ENCODE measurements around the gene NCAM1.

The NCAM1 gene

DNA sequence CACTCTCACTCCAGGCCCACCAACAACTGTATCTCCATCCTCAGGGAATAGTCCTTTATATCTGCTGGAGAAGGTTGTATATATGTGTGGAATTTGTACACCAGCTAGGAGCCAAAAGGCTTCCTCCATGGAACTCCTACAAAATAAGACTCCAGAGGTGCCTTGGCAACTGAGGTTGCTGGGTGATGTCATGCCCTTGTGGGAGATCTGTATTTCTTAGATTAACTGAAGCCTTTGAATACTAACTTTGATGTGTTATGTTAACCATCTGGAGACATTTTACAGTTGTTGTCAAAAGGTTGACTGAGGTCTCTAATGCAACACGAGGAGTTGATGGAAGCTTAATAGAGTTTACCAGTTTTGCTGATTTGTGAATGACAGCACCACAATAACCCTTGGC is 213.7 kb downstream of the NCAM1 start:
- DNase-seq = no peak

DNA sequence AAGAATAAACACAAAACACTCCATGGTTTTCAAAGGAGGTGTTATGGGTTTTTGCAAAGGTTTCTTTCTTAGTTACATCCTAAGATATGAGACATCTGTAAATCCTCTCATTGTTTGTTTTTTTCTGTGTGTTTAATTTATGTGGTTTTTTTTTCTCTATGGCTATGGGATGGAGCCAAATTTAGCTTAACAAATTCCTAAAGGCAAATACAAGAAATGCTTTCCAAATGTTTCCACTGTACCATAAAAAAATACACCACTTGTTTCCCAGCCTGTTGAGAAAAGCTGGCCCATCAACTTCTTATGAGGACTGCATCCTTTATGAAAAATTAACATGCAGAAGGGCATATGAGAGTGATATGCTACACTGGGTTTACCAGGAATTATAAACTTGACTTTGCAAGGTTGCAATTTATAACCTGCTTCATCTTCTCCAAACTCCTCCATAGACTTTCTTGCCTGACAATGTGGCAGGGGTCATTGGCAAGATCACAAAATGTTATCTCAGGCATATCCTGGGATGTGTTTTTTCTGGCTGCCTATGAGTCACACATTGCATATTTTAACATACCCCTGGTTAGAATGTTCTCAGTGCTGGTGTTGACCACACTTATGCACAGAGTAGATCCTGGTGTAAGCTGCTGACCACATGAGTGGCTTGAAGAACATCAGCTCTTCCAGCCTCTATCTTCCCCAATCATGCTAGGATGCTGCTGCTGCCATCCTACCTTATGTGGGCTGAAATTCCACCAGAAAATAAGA is 215.6 kb downstream of the NCAM1 start:
- no peak for DNase-seq

- DNase-seq = no peak
Measured at GRCh38 chr11:113177671-113178070, 216.5 kb downstream of the NCAM1 start.

- no peak for DNase-seq
Measured at GRCh38 chr11:113178381-113179070, 217.3 kb downstream of the NCAM1 start.

DNA sequence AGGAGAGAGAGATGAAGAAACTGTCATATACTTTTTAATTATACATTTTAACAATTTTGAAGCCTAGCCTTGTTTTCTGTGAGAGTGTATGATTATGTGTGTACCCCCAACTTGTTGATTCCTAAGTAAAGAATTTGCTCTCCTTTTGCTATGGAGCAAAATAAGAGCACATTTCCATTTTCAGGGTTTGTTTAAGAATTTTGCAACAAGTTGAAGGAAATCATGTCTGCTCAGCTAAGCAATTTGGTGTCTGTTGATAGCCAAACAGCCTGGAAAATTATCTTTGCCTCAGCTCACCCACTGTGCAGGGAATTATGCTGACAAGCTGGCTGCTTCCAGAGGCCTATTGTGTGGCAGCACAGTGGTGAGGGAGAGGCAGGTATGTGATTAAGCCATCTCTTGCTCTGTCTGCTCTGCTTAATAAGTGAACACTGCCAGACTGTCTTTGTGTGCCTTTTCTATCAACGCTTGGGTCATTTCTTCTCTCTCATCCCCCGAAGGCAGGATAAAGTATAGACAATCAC is 218.0 kb downstream of the NCAM1 start:
- DNase-seq = no peak

GRCh38 chr11:113181094-113181493 is 219.9 kb downstream of the NCAM1 start:
- no peak for DNase-seq

- DNase-seq = no peak
Measured at GRCh38 chr11:113182288-113182687, 221.1 kb downstream of the NCAM1 start.

GRCh38 chr11:113184498-113184897 is 223.3 kb downstream of the NCAM1 start:
- DNase-seq = no peak

- DNase-seq = no peak
Measured at GRCh38 chr11:113188371-113188834, 227.2 kb downstream of the NCAM1 start.

DNA sequence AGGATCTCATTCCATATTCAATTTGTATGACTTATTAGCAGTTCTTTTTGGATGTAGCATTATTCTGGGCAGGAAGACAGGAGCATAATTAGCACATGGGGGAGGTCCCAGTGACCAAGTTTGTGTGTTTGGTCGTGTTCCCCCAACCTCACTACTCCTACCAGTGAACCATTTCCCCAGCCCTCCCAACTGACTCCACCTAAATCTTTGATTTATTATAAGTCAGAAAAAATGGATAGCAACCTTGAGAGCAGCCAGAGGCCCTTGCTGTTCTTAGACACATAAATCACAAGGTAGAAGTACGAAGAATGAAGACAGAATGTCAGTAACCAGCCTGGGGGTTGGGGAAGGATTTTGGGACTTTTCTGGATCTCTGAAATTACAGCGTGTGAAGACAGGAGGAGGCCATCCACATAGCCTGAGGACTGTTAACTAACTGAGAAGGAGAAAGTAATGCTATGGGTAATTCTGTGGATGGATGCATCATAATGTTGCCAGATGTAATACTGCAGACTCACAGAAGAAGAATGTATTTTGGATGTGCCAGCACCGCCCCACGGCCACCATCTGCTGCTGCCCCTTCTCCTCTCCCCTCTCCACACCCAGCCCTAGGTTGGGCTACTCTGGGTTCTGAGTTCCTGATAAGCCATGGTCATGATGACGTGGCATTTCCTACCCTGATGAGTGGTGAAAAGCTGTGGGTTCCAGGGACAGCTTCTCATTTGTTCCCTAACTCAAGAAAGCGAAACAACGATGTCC is 228.9 kb downstream of the NCAM1 start:
- DNase-seq = no peak

DNA sequence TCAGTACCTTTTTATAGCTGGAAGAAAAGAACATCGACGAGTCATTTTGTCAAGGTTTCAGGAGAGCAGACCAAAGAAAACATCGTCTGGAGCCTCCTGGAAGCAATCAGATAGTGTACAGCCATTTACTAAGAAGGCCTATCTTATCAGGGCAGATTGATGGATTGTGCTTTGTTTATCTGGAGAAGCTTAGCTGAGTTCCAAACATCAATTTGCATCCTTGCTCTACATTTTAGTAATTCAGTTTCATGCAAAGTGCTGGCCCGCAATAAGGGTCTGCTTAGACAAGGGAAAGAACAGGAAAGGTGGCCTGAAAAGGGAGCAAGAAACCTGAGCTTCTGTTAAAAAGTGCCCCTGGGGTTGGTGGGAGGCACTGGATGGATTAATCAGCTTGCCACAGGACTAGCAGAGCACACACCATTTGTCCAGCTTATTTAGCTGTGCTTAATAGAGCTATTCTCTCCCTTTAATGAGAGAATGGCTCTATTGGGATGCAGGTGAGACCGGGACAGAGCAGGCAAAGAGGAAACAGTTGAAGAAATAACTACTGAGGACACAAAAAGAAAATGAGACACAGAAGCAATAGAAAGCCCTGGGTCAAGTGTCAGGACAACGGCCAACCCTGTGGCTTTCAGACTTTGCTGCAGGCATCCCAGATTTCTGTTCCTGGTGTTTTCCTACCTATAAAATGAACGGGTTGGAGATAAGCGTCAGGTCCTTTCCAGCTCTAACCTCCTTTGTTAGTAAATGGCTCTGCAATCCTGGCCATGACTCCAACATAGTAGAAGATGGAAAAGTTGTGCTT is 231.1 kb downstream of the NCAM1 start:
- DNase-seq = no peak

DNA sequence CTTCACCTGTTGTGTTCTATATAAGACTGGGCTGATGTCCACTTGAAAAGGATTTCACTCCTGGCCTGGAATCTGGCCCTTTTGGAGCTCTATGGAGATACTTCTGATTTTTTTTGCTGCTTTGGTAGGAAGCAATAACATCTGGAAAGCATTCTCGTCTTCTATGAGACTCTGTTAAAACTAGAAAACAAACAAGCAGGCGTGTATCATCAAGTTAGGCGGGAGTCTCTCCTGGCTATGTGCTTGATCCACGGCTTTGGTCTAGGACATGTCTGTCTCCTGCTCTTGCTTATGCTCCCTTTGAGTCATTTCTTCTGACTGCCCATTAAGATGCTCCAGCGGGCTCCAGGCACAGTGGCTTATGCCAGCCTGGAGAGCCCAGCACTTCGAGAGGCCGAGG is 231.8 kb downstream of the NCAM1 start:
- DNase-seq = no peak

GRCh38 chr11:113193946-113194345 is 232.7 kb downstream of the NCAM1 start:
- peak; percentile 35 for DNase-seq

- no peak for DNase-seq
Measured at GRCh38 chr11:113195728-113196127, 234.5 kb downstream of the NCAM1 start.

DNA sequence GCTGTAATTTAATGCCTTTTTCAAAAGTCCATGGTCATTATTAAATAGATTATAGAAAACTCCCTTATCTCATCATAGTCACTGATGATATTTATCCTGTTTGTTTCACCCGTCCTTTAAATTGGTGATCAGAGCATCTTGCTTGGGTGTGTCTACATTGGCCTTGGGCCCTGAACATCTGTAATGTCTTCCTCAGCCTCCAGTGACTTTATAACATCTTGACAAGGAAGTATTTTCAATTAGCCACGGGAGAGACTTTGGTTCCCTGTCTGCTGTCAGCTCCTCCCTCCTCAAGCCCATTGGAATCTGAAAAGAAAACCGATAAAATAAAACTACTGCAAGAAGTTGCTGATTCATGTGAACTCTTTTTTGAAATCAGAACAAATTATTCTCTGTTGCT is 236.2 kb downstream of the NCAM1 start:
- DNase-seq = no peak

DNA sequence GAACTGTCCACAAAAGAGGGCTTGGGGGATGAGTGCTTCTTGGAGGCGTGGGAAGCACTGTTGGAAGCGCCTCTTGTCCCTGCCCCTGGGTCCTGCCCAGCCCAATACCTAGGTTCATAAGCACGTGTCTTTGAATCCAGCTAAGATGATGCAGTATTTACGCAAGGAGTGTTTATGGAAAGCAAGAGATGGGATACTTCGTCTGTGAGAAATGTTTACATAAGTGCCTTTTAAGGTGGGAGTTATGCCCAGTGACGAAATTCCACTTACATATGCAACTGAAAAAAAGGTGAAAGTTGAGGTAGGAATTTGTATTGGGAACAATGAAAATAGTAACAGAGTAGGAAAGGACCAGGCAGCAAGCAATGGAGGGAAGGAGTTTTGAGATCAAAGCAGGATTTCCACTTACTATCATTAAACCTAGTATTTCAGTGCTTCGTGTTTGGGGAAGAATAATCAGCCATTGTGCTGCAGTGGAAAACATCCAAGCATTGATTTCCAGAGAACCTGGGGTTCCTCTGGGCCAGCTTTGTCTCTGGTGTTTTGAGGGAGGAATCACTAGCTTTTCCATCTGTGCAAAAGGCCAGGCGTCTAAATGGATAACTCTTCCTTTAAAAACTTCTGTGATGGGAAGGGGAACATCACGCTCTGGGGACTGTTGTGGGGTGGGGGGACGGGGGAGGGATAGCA is 237.9 kb downstream of the NCAM1 start:
- DNase-seq = no peak

DNA sequence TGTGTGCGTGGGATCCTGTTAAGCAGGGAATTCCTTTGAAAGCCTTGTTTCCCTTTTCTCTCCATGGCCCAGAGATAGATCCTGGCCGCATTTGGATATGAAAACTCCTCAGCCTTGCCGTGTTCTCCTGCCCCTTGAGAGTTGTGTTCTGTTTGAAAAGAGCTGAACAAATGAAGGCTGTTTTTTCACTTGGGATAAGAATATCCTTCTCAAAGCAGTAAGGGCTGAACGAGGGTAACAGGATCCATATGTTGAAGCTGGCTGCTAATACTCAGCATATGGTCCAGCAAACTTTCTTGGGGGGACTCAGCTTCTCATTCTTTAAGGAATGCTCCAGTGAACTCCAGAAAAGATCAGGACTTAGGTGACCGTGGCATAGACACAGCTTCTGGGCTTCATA is 238.6 kb downstream of the NCAM1 start:
- DNase-seq = no peak

GRCh38 chr11:113201054-113201818 is 240.0 kb downstream of the NCAM1 start:
- peak; percentile 6 for DNase-seq

DNA sequence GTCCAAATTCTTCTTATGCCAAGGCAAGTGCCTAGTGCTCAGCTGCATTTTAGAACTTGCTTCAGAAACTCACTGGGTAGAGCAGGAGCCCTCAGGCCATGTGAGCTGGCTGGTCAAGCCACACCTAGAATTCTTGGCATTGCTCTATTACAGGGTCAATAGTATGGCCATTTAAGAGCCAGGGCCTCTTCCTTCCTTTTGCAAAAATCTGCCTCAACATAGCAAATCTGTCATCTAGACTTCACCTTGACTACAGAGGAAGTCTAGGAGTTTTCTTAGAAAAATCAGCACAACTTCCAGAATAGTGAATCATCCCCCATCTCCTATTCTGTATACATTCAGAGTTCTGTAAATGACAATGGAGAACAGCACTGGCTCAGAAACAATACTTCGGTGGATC is 241.2 kb downstream of the NCAM1 start:
- DNase-seq = no peak

GRCh38 chr11:113203141-113203753 is 242.0 kb downstream of the NCAM1 start:
- DNase-seq = no peak

GRCh38 chr11:113204280-113204679 is 243.1 kb downstream of the NCAM1 start:
- no peak for DNase-seq
